ENCODE measurements around the gene ARL15. TPM values are rescaled to one million over a fixed set of nuclear protein-coding genes. Genes with fewer than 3 reads are reported as not detected.
"Not testable (repeated sequence)": the region's sequence is repeated elsewhere in the genome, so short reads cannot be mapped to it uniquely, and the experiment has no call there.

The ARL15 gene
- total RNA-seq, 1 experiment from 2014 or later = 7.9 TPM

- DNase-seq (ENCODE audit: low read depth) = no peak
Measured at GRCh38 chr5:54049144-54049543, 261.2 kb downstream of the ARL15 start.

DNA sequence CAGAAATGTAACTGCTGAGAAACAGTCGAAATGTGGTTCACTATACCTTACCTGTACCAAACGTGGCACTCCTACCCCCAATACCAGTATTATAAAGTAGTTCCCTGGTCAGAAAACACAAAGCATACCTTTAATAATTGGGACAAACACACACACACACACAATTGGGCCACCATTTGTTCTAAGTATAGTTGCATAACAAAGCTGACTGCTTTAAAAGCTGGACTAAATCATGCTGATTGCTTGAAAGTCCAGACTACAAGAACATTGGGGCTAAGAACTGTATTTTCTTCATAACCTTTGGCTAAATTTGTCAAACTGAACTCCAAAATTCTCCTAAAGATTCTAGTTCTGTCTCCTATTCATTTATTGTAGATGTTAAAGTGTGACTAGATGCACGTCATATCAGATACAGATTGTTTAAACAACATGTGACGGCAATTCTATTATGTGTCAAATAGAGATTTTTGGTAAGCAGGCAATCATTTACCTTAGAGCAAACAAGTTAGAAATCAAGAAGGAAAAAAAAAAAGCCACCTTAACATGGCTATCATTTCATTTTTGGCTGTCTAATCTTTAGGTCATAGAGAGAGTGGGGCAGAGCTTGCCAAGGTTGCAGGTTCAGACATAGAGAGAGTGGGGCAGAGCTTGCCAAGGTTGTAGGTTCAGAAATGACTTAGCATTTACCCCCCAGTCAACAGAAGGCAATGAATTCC lies 265.1 kb downstream of the ARL15 start:
- no peak for DNase-seq (ENCODE audit: low read depth)

DNA sequence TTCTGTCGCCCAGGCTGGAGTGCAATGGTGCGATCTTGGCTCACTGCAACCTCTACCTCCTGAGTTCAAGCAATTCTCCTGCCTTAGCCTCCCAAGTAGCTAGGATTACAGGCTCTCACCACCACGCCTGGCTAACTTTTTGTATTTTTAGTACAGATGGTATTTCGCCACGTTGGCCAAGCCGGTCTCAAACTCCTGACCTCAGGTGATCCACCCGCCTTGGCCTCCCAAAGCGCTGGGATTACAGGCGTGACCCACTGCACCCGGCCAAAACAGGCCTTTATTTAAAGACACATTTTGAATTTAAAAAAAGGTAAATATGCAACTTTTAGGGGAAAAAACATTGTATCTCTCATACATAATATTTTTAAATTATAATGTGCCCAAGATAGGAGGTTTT lies 266.1 kb downstream of the ARL15 start:
- not testable (repeated sequence) for DNase-seq (ENCODE audit: low read depth)

GRCh38 chr5:54040804-54041203 lies 269.6 kb downstream of the ARL15 start:
- DNase-seq (ENCODE audit: low read depth) = no peak

- no peak for DNase-seq (ENCODE audit: low read depth)
Measured at GRCh38 chr5:54040018-54040417, 270.4 kb downstream of the ARL15 start.

GRCh38 chr5:54037205-54037604 lies 273.2 kb downstream of the ARL15 start:
- no peak for DNase-seq (ENCODE audit: low read depth)

DNA sequence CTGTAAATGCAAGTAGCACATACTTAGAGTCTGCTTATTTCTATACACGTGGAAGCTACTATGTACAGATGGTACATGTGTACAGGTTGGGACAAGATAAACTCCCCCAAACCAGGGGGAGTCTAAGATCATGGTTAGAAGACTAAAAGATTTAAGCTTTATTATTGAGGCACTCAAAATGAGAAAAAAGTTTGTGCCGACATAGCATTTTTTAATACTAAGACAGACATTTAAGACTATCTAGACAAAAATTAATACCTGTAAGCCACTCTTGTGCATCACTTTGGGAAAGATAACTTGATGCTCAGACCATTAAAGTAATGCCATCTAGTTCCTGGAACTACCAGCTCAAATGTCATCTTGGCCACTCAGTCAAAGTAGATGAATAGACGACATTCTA lies 279.4 kb downstream of the ARL15 start:
- no peak for DNase-seq (ENCODE audit: low read depth)

GRCh38 chr5:54024466-54024865 lies 285.9 kb downstream of the ARL15 start:
- DNase-seq (ENCODE audit: low read depth) = no peak

GRCh38 chr5:54022223-54022622 lies 288.1 kb downstream of the ARL15 start:
- no peak for DNase-seq (ENCODE audit: low read depth)

GRCh38 chr5:54021431-54022164 lies 288.8 kb downstream of the ARL15 start:
- peak; percentile 26 for DNase-seq (ENCODE audit: low read depth)

DNA sequence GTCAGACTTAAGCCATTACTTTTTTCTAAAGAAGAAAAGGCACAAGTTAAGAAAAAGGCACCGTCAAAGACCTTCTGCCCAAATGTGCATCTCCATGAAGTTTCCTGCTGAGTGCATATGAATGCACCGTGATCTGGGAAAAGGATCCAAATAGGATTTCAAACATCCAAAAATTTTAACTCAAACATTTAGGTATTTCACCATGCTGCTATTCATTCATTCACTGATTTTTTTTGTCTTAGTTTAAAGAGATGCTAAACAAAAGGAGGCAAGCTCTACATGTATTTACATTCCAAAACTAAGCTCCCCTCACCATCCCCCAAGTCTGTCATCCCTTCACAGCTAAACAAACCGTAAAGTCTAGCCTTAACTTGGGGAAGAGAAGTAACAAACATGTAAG lies 291.9 kb downstream of the ARL15 start:
- DNase-seq (ENCODE audit: low read depth) = no peak

DNA sequence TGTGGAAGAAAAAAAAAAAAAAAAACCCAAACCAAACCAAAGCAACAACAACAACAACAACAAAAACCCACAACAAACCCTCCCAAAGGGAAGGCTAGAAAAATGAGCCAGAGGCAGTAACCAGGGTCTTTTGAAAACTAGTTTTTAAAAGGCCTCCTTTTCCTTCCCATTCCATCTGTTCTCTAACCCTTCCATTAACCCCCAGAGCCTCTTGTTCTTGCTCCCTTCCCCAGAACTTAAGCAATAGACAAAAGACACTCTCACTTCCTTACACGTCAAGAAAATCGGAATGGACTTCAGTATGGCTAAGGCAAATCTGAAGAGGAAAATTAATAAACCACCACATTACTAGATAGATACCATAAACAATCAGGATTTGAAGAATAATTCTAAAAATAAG lies 292.8 kb downstream of the ARL15 start:
- no peak for DNase-seq (ENCODE audit: low read depth)

DNA sequence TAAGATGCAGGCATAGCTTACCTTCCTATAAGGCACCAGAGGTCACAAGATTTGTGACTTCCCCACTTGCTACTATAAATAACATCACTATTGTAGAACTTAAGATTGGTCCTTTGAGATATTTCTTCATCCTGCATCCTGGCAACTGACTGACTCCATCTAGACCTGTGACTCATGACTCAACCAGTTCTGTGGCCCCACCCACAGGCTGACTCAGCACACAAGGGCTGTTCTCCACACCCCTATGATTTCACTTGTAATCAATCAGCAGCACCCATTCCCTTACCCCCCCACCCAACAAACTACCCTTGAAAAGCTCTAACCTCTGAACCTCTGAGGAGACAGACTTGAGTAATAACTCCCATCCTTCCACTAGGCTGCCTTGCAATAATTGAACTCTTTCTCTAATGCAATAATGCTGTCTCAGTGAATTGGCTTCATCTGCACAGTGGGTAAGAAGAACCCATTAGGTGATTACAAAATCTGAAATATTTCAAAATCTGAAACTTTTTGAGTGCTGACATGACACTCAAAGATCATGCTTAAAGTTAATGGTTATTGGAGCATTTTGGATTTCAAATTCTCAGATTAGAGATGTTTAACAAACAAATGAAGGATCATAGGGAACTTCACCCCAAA lies 296.7 kb downstream of the ARL15 start:
- peak; percentile 89 for DNase-seq (ENCODE audit: low read depth)

DNA sequence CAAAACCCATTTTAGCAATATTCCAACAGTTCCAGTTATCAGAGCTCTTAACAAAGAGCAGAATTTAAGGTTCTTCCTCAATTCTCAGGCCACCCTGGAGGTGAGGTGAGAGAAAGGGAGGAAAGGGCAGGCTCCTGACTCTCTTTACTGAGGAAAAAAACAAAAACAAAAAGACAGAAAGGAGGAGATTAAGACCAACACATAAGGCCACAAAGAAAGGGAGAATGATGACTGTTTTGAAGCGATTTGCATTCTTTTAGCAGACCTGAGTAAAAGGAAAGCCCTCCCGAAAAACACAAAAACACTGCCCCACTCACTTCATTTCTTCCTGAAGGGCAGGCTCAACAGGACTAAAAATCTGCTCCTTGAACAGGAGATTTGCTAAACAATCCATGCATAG lies 300.5 kb downstream of the ARL15 start:
- no peak for DNase-seq (ENCODE audit: low read depth)

DNA sequence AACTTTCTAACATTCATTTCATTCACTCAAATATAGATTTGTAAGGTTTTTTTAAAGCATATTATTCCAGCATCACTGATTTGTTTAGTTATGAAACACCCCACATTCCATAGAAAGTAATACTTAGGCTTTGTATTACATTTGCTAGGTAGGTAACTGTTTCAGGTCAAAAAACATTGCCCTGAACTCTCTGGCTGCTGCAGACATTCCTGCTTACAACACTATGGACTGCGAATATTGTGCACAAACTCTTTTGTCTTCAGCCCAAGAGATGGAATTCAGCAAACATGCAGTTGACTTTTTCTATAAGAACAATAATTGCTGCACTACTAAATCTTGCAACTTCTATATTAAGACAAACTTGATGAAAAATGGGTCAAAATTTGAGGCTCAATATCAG lies 301.0 kb downstream of the ARL15 start:
- DNase-seq (ENCODE audit: low read depth) = no peak

GRCh38 chr5:54007827-54008777 lies 302.3 kb downstream of the ARL15 start:
- DNase-seq (ENCODE audit: low read depth) = peak; percentile 6

- DNase-seq (ENCODE audit: low read depth) = no peak
Measured at GRCh38 chr5:54004697-54005096, 305.7 kb downstream of the ARL15 start.

- no peak for DNase-seq (ENCODE audit: low read depth)
Measured at GRCh38 chr5:54002779-54003178, 307.6 kb downstream of the ARL15 start.

GRCh38 chr5:54001976-54002775 lies 308.2 kb downstream of the ARL15 start:
- no peak for DNase-seq (ENCODE audit: low read depth)

GRCh38 chr5:54000011-54000410 lies 310.4 kb downstream of the ARL15 start:
- no peak for DNase-seq (ENCODE audit: low read depth)

Measured in HT1080 (cell line).